K562 (cell line): ENCODE measurements around the gene REEP3. TPM values are rescaled to one million over a fixed set of nuclear protein-coding genes. Genes with fewer than 3 reads are reported as not detected.

Experiments used
- ADNP ChIP-seq: fragments of 200-800 bp; sonication (Bioruptor generic); IDR thresholded peaks from 2 replicates; pipeline ENCODE4 v1.6.1; 2016; ENCODE audit warnings: missing genetic modification characterization, missing compliant biosample characterization
- ARNT ChIP-seq, 2 experiments: fragments of 450-650 bp; IDR thresholded peaks; 2 replicates each; pipeline ENCODE4 v1.6.1; 2016; ENCODE audit warnings: mild to moderate bottlenecking in 1 of 2
- BCL6 ChIP-seq: fragments of 250-450 bp; sonication (Bioruptor Pico); IDR thresholded peaks from 2 replicates; pipeline ENCODE4 v1.4.0; 2020
- CBFA2T3 ChIP-seq: fragments of 450-650 bp; IDR thresholded peaks from 2 replicates; pipeline ENCODE4 v1.6.1; 2017
- DMBX1 ChIP-seq: fragments of 250-450 bp; sonication (Bioruptor Pico); IDR thresholded peaks from 2 replicates; pipeline ENCODE4 v1.8.0; 2022; ENCODE audit warnings: inconsistent platforms, mild to moderate bottlenecking, moderate library complexity, borderline replicate concordance
- EGR1 ChIP-seq: fragments of 450-650 bp; conservative IDR thresholded peaks from 2 replicates; pipeline ENCODE4 v1.6.1; 2017; ENCODE audit warnings: mild to moderate bottlenecking
- ERF ChIP-seq: fragments of 450-650 bp; formaldehyde crosslinking; IDR thresholded peaks from 2 replicates; pipeline ENCODE4 v1.4.0; 2020; ENCODE audit warnings: mild to moderate bottlenecking, mixed read lengths
- HMG20B ChIP-seq: fragments of 250-450 bp; sonication (Bioruptor Pico); IDR thresholded peaks from 2 replicates; pipeline ENCODE4 v1.5.0; 2021; ENCODE audit warnings: mild to moderate bottlenecking
- KAT7 ChIP-seq: sonication (generic); formaldehyde crosslinking; IDR thresholded peaks from 2 replicates; pipeline ENCODE4 v1.8.0; 2022; ENCODE audit warnings: missing genetic modification reagents, mild to moderate bottlenecking, borderline replicate concordance
- MCM3 ChIP-seq: fragments of 450-650 bp; IDR thresholded peaks from 2 replicates; pipeline ENCODE4 v1.6.1; 2016
- POLR3A ChIP-seq: IDR thresholded peaks from 2 replicates; pipeline ENCODE4 v1.6.1; 2011; ENCODE audit warnings: borderline replicate concordance, mild to moderate bottlenecking, moderate library complexity; ENCODE audit not compliant: insufficient read length, insufficient read depth; ENCODE audit errors: extremely low read depth
- TRIM28 ChIP-seq: fragments of 450-650 bp; IDR thresholded peaks from 2 replicates; pipeline ENCODE4 v1.6.1; 2017
- ZNF217 ChIP-seq: sonication (generic); formaldehyde crosslinking; IDR thresholded peaks from 2 replicates; pipeline ENCODE4 v1.8.0; 2022; ENCODE audit warnings: mild to moderate bottlenecking, missing genetic modification reagents
- ZNF354B ChIP-seq: fragments of 250-450 bp; sonication (Bioruptor Pico); IDR thresholded peaks from 2 replicates; pipeline ENCODE4 v1.4.0; 2020
- polyA plus RNA-seq, 8 experiments: library from polyadenylated mRNA; depleted of rRNA in 4 of 8; stranded (reverse) in 5 of 8; unstranded in 3 of 8; fragments of >200 nt; fragmentation: Nextera tagmentation in 2 of 8; fragmentation: Illumina TruSeq in 1 of 8; extraction: Ambion mirVana in 2 of 8; extraction: Trizol in 1 of 8; gene quantifications; 2 replicates each; pipeline versions ENCODE4 v1.2.1 to v1.2.3, GENCODE V29; 2011 to 2014; ENCODE audit warnings: inconsistent platforms in 1 of 8, missing spikeins in 1 of 8
- total RNA-seq, 7 experiments: library from RNA; depleted of rRNA in 6 of 7; stranded (reverse); fragments of >200 nt in 6 of 7; fragmentation: Illumina TruSeq in 2 of 7; extraction: Trizol in 2 of 7; gene quantifications; 2 replicates each; pipeline versions ENCODE4 v1.2.1 to v1.2.3, GENCODE V29; 2011 to 2021; ENCODE audit warnings: low replicate concordance in 1 of 7
- TF ChIP-seq, protein P1 (sequence below): fragments of 200-800 bp; sonication (Bioruptor generic); IDR thresholded peaks from 2 replicates; pipeline ENCODE4 v1.6.1; 2016; ENCODE audit warnings: missing genetic modification characterization, missing compliant biosample characterization
- TF ChIP-seq, protein P2 (sequence below): sonication (generic); formaldehyde crosslinking; IDR thresholded peaks from 2 replicates; pipeline ENCODE4 v1.8.0; 2022; ENCODE audit warnings: mild to moderate bottlenecking, missing genetic modification reagents
- TF ChIP-seq, protein P3 (sequence below): sonication (generic); formaldehyde crosslinking; IDR thresholded peaks from 2 replicates; pipeline ENCODE4 v1.4.0; 2020; ENCODE audit warnings: mild to moderate bottlenecking, missing genetic modification reagents
- TF ChIP-seq, protein P4 (sequence below): fragments of 200-800 bp; sonication (Bioruptor generic); IDR thresholded peaks from 2 replicates; pipeline ENCODE4 v1.6.1; 2017; ENCODE audit warnings: missing genetic modification characterization, missing compliant biosample characterization

REEP3 gene
- total and polyA plus RNA-seq, 9 of the 15 experiments (the other 6 are each of a cell fraction or from before 2014, with no cell fraction given), result 3.4 to 13.4 (median 9.2) TPM

DNA sequence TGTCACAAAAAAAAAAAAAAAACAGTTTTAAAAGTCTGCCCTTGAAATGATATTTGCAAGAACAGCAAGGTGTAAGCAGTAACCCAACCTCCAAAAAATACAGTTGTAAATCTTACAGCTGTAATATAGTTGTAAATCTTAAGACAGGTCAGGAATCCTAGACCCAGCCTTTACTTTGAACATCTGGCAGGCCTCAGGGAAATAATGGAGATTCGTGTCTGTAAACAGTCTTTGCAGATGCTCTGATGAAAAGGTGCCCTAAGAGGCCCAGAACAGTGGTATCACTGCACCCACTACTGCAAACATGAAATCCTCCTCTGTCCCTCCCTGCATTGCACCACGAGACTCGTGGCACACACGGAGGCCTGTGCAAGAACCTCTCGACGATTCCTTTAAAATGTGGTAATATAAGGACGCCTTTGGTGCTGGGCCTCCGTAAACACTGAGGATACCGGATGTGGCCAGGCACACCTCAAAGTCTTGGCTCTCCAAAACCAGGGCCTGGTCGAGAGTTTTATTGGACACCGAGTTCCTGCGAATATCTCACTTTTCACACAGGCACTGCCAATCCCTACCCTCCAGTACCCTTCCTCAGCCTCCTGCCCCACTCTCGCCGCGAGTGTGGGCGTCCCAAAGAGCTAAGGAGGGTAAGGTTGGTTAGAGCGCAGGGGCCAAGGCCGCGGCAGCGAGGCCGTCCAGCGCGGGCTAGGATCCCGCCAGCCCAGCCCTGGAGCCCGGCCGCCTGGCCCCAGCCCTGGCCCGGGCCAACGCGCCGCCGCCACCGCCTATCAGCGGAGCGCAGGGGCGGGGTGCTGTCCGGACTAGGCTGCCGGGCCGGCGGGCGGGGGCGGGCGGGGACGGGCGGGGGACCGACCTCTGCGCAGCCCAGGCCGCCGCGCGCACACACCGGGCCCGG is at the start of gene REEP3 (continued):
- peak; percentile 90 for TF ChIP-seq TRIM28
- TF ChIP-seq HMG20B (CRISPR knock-in tag), result no peak
- TF ChIP-seq KAT7, result peak; percentile 98
- no peak for TF ChIP-seq ZNF354B (CRISPR knock-in tag)
- no peak for TF ChIP-seq CBFA2T3
- TF ChIP-seq, protein P1, sequence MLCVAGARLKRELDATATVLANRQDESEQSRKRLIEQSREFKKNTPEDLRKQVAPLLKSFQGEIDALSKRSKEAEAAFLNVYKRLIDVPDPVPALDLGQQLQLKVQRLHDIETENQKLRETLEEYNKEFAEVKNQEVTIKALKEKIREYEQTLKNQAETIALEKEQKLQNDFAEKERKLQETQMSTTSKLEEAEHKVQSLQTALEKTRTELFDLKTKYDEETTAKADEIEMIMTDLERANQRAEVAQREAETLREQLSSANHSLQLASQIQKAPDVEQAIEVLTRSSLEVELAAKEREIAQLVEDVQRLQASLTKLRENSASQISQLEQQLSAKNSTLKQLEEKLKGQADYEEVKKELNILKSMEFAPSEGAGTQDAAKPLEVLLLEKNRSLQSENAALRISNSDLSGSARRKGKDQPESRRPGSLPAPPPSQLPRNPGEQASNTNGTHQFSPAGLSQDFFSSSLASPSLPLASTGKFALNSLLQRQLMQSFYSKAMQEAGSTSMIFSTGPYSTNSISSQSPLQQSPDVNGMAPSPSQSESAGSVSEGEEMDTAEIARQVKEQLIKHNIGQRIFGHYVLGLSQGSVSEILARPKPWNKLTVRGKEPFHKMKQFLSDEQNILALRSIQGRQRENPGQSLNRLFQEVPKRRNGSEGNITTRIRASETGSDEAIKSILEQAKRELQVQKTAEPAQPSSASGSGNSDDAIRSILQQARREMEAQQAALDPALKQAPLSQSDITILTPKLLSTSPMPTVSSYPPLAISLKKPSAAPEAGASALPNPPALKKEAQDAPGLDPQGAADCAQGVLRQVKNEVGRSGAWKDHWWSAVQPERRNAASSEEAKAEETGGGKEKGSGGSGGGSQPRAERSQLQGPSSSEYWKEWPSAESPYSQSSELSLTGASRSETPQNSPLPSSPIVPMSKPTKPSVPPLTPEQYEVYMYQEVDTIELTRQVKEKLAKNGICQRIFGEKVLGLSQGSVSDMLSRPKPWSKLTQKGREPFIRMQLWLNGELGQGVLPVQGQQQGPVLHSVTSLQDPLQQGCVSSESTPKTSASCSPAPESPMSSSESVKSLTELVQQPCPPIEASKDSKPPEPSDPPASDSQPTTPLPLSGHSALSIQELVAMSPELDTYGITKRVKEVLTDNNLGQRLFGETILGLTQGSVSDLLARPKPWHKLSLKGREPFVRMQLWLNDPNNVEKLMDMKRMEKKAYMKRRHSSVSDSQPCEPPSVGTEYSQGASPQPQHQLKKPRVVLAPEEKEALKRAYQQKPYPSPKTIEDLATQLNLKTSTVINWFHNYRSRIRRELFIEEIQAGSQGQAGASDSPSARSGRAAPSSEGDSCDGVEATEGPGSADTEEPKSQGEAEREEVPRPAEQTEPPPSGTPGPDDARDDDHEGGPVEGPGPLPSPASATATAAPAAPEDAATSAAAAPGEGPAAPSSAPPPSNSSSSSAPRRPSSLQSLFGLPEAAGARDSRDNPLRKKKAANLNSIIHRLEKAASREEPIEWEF (CRISPR knock-in tag), result no peak
- TF ChIP-seq ZNF217 (CRISPR knock-in tag), result no peak
- TF ChIP-seq ADNP, result no peak
- TF ChIP-seq, protein P2, sequence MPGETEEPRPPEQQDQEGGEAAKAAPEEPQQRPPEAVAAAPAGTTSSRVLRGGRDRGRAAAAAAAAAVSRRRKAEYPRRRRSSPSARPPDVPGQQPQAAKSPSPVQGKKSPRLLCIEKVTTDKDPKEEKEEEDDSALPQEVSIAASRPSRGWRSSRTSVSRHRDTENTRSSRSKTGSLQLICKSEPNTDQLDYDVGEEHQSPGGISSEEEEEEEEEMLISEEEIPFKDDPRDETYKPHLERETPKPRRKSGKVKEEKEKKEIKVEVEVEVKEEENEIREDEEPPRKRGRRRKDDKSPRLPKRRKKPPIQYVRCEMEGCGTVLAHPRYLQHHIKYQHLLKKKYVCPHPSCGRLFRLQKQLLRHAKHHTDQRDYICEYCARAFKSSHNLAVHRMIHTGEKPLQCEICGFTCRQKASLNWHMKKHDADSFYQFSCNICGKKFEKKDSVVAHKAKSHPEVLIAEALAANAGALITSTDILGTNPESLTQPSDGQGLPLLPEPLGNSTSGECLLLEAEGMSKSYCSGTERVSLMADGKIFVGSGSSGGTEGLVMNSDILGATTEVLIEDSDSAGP, result peak; percentile 43; the same call in 1 of the 2 replicates
- TF ChIP-seq, protein P3, sequence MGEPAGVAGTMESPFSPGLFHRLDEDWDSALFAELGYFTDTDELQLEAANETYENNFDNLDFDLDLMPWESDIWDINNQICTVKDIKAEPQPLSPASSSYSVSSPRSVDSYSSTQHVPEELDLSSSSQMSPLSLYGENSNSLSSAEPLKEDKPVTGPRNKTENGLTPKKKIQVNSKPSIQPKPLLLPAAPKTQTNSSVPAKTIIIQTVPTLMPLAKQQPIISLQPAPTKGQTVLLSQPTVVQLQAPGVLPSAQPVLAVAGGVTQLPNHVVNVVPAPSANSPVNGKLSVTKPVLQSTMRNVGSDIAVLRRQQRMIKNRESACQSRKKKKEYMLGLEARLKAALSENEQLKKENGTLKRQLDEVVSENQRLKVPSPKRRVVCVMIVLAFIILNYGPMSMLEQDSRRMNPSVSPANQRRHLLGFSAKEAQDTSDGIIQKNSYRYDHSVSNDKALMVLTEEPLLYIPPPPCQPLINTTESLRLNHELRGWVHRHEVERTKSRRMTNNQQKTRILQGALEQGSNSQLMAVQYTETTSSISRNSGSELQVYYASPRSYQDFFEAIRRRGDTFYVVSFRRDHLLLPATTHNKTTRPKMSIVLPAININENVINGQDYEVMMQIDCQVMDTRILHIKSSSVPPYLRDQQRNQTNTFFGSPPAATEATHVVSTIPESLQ (CRISPR knock-in tag), result peak; percentile 88
- TF ChIP-seq POLR3A, result no peak
- TF ChIP-seq ERF (CRISPR knock-in tag), result peak; percentile 58; the same call in 1 of the 2 replicates
- TF ChIP-seq MCM3, result no peak
- TF ChIP-seq DMBX1 (CRISPR knock-in tag), result peak; percentile 59
- TF ChIP-seq BCL6 (CRISPR knock-in tag), result no peak
- TF ChIP-seq EGR1, result peak; percentile 39; the same call in 1 of the 2 replicates
- TF ChIP-seq, protein P4, sequence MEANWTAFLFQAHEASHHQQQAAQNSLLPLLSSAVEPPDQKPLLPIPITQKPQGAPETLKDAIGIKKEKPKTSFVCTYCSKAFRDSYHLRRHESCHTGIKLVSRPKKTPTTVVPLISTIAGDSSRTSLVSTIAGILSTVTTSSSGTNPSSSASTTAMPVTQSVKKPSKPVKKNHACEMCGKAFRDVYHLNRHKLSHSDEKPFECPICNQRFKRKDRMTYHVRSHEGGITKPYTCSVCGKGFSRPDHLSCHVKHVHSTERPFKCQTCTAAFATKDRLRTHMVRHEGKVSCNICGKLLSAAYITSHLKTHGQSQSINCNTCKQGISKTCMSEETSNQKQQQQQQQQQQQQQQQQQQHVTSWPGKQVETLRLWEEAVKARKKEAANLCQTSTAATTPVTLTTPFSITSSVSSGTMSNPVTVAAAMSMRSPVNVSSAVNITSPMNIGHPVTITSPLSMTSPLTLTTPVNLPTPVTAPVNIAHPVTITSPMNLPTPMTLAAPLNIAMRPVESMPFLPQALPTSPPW, result peak; percentile 91
- no peak for TF ChIP-seq ARNT (IDR thresholded peaks at IDR 0.05)
